NCI-H146 treated with DMSO at 0.1 percent for 48 hours (cell line): ENCODE data around the gene CRTC3.
"Not testable (repeated sequence)": the region's sequence is repeated elsewhere in the genome, so short reads cannot be mapped to it uniquely, and the experiment has no call there.

Source experiments
- DNase-seq: peaks from one replicate; lab custom pipeline; 2025; ENCODE audit not compliant: unreplicated experiment; lab: John Stamatoyannopoulos, UW

The CRTC3 gene

GRCh38 chr15:90520365-90520764 is 9.4 kb upstream of the CRTC3 start:
- no peak for DNase-seq

GRCh38 chr15:90523373-90523772 is 6.3 kb upstream of the CRTC3 start:
- no peak for DNase-seq

GRCh38 chr15:90524018-90524803 is 5.5 kb upstream of the CRTC3 start:
- not testable (repeated sequence) for DNase-seq

GRCh38 chr15:90529011-90529370 is 732 bp upstream of the CRTC3 start:
- no peak for DNase-seq

GRCh38 chr15:90530250-90531051 is 728 bp downstream of the CRTC3 start:
- peak; percentile 6 for DNase-seq

GRCh38 chr15:90531147-90531546 is 1.4 kb downstream of the CRTC3 start:
- DNase-seq = no peak

- DNase-seq = no peak
Observed at GRCh38 chr15:90535254-90535653, 5.5 kb downstream of the CRTC3 start.

- no peak for DNase-seq
Observed at GRCh38 chr15:90539789-90540188, 10.1 kb downstream of the CRTC3 start.

- no peak for DNase-seq
Observed at GRCh38 chr15:90540768-90541167, 11.0 kb downstream of the CRTC3 start.

GRCh38 chr15:90545095-90545494 is 15.4 kb downstream of the CRTC3 start:
- DNase-seq = no peak

GRCh38 chr15:90547540-90547939 is 17.8 kb downstream of the CRTC3 start:
- no peak for DNase-seq

- DNase-seq = no peak
Observed at GRCh38 chr15:90550919-90551318, 21.2 kb downstream of the CRTC3 start.

- no peak for DNase-seq
Observed at GRCh38 chr15:90552162-90552928, 22.6 kb downstream of the CRTC3 start.

- no peak for DNase-seq
Observed at GRCh38 chr15:90552929-90553211, 23.1 kb downstream of the CRTC3 start.

GRCh38 chr15:90553248-90553745 is 23.6 kb downstream of the CRTC3 start:
- no peak for DNase-seq

GRCh38 chr15:90557186-90558084 is 27.7 kb downstream of the CRTC3 start:
- no peak for DNase-seq

- DNase-seq = no peak
Observed at GRCh38 chr15:90558171-90558573, 28.4 kb downstream of the CRTC3 start.

- DNase-seq = no peak
Observed at GRCh38 chr15:90559119-90559518, 29.4 kb downstream of the CRTC3 start.

- DNase-seq = no peak
Observed at GRCh38 chr15:90560229-90560776, 30.6 kb downstream of the CRTC3 start.
